Measurements from ENCODE around the gene PTPRD.
"Not testable (repeated sequence)": the region's sequence is repeated elsewhere in the genome, so short reads cannot be mapped to it uniquely, and the experiment has no call there.

PTPRD gene

DNA sequence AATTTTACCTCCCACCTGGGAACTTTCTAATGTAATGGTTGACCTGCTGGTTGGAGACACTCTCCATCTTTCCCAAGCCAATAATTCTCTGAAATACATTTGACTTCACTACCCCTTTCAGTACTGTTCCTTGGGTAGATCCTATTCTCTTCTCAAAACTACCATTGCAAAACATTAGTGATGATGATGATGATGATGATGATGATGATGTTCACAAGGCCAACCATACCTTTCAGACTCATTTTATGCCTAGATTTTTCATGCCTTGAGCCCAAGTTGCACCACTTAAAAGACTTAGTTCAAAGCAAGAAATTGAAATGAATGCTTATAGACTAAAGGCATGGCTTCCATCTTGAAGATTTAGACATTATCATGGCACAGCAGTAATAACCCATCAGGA lies 1672.2 kb downstream of the PTPRD start:
- no peak for DNase-seq (ENCODE audit: low read depth in 2 of 3, low spot score in 1 of 3)

DNA sequence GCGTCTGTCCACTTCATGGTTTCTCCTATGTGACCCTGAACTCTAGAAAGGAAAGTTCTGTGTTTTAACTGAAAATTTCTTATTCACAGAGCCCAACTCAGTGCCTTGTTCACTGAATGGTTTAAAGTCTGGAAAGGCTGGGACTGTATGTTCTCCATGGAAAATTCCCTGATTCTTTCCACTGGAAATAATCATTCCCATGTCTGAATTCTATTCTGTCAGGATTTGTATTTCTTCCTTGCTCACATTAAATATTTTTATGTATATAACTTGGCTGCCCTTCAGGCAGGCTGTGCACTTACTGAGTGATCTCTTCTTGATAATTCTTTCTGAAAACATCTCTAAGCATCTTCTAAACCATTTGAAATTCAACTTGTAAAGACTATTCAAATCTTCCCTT lies 1686.3 kb downstream of the PTPRD start:
- DNase-seq (ENCODE audit: low read depth in 2 of 3, low spot score in 1 of 3): no peak

DNA sequence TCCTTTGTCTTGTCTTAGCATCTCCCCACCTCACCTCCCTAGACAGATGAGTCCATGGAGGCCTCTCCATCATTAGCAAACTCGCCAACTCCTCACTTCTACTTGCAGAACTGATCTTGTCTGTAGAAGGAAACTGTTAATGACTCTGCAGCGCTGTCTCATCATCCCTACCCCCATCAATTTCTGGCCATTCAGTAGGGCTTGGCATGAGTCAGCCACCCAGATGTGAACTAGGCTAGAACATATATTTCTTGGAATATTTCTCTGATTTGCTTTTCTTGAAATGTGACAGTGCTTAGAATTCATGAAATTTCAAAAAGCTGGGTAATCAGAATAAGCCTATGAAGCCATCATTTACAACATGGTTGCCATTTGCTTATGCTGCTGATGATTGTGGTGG lies 1688.2 kb downstream of the PTPRD start:
- DNase-seq (ENCODE audit: low read depth in 2 of 3, low spot score in 1 of 3): no peak

DNA sequence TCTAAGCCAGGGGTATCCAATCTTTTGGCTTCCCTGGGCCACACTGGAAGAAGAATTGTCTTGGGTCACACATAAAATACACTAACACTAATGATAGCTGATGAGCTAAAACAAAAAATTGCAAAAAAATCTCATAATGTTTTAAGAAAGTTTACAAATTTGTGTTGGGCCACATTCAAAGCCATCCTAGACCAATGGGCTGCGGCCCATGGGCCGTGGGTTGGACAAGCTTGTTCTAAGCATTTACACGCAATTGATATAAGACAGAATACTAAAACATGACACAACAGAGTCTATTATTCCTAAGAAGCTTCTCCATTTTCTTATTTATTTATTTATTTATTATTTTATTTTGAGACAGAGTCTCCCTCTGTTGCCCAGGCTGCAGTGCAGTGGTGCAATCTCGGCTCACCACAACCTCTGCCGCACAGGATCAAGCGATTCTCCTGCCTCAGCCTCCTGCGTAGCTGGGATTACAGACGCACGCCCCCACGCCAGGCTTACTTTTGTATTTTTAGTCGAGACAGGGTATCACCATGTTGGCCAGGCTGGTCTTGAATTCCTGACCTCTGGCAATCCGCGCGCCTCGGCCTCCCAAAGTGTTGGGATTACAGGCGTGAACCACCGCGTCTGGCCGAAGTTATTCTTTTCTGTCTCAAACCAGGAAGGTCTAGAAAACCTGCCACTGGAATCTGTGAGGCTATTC lies 1692.2 kb downstream of the PTPRD start:
- DNase-seq (ENCODE audit: low read depth in 2 of 3, low spot score in 1 of 3): not testable (repeated sequence)

DNA sequence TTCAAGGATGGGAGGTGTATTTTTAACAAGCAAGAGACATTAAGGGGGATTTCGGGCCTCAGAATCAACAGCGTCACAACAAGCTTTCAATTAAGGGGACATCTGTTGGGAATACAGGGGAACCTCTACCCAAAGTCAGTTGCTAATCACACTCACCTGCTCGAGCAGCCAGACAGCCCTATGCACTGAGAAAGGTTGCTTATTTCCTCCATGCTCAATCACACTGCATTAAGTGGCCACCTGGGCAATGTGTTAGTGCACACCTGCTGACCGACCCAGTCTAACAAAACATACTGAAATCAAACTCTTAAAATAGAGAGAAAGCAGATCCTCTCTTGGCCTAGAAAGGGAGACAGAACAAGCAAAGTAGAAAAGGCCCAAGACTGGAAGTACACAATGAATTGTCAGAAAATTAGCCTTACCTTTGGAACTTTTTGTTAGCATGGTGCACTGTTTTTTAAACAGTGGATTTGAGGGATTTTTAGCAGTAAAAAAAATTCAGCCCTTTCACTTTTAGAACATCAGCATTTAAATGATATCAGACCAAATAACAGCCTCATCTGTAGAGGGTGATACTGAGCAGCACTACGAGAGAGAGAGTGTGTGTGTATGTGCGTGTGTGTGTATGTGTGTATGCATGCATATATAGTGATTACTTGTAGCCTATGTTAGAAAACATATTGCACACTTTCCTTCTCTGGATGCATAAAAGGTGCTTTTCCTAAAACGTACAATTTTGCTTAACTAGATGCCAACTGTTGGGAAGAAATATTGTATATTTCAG lies 1694.7 kb downstream of the PTPRD start:
- no peak for DNase-seq (ENCODE audit: low read depth in 2 of 3, low spot score in 1 of 3)

DNA sequence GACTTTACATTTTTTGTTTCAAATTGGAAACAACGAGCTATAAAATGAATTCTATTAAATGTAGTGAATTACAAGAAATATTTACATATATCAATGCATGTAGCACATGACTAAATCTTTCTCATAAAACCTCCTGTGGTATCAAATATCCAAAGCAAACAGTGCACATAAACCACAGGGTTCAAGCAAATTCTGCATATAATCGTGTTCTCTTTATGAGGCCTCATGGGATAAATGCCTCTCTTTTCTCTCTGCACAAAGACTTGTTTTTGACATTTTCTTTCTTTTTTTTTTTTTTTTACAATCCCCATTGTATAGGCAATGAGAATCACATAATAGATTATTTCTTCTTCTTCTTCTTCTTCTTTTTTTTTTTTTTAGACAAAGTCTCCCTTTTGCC lies 1696.0 kb downstream of the PTPRD start:
- no peak for DNase-seq (ENCODE audit: low read depth in 2 of 3, low spot score in 1 of 3)

DNA sequence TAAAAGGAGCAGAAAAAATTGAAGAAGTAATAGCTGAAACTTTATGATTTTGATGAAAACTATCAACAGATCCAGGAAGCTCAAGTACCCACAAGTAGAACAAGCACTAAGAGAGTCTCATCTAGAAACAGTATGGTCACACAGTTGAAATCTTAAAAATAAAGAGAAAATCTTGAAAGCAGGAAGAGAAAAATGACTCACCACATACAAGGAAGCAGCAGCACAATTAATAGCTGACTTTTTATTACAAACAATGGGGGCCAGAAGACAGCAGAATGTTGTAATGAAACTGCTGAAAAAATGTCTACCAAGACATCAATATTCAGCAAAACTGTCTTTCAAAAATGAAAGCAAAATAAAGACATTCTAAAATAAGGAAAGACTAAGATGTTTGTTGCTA lies 1704.9 kb downstream of the PTPRD start:
- no peak for DNase-seq (ENCODE audit: low read depth in 2 of 3, low spot score in 1 of 3)

DNA sequence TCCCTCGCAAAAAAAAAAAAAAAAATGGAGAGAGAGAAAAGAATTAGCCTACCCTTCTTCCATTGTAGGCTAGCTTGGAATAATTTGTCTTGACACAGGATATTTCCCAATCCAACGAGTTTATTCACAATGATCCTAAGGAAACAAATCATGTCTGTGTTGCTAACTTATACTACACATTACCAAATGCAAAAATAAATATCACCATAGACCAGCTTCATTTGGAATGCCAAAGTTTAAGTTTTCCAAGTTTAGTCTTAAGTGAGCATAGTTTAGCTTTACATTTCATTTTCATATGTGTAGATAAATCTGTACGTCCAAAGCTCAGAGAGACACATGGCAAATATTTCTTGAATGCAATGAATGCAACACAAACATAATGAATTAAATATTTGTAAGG lies 1707.1 kb downstream of the PTPRD start:
- no peak for DNase-seq (ENCODE audit: low read depth in 2 of 3, low spot score in 1 of 3)

DNA sequence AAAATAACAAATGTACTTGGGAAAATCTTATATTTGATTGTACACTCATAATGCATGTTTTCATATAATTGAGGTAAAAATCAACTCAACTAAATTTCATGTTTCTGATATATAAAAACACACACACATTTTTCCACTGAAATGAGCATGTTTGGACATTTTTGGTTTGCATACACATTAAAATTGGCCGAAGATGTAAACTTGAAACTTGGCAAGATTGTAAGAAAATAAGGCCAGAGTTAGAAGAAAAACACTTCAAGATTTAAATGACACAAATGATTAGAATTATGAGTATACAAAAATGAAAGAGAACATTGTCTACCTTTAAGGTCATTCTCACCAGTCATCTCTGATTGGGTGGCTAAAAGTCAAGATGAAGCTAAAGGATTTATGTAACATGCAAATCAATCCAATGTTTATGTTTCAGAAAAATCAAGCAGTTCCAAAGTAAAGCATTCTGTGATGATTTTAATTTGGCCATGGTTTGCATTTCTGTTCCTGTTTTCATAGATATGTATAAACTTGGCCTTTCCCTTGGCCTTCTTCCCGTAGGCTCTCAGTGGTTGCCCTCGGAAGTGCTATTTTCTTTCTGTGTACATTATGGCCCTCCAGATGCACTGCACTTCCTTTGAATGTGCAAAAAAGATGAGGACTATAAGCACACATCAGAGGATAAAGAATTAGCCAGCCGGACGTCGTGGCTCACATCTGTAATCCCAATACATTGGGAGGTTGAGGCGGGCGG lies 1707.9 kb downstream of the PTPRD start:
- no peak for DNase-seq (ENCODE audit: low read depth in 2 of 3, low spot score in 1 of 3)

DNA sequence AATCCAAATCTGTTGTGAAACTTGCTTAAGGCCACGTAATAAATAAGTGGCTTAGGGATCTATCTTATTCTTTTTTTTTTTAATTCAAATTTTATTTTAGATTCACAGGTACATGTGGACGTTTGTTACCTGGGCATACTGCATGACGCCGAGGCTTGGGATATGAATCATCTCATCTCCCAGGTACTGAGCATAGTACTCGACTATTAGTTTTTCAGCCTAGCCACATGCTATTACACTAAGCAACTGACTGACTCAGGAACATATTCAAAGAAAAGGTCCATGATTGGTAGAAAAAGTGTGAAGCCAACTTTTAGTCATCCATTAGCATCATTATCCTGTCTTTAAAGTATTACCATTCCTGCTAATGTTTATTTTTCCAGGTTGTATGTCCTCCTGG lies 1709.7 kb downstream of the PTPRD start:
- no peak for DNase-seq (ENCODE audit: low read depth in 2 of 3, low spot score in 1 of 3)

DNA sequence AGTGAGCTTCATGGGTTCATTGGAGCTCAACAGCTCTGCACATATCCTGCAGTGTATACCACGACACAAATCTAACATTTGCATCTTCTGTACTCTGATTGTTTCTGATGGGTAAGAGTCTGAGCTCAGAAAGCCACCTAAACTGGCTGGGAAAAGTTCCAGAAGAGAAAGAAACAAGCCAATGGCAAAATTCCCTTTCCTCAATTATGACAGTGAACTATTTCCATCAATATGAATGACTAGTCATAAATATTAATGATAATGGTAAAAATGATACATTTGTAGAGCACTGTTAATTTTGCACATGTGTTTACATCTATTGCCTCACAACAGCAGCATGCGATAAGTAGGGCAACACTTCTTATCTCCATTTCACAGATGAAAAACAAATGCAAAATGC lies 1711.7 kb downstream of the PTPRD start:
- DNase-seq (ENCODE audit: low read depth in 2 of 3, low spot score in 1 of 3): no peak

DNA sequence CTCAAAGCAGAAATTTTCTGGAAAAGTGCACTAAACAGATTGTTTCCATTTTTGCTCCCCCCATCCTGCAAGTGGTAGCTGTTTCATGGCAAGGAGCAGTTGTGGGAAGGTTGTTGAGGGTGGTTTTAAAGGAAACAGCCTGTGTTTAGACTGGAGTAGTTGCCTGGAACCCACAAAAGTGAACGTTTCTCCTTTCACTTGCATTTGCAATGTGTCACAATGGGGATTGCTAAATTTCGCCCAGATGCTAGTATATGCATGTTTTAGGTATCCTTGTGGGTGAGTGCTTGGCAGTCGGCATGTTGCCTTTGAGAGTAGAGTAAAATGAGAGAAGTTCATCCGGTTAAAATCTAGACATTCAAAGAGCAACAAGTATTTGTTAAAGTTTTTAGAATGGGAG lies 1713.3 kb downstream of the PTPRD start:
- DNase-seq (ENCODE audit: low read depth in 2 of 3, low spot score in 1 of 3): no peak

DNA sequence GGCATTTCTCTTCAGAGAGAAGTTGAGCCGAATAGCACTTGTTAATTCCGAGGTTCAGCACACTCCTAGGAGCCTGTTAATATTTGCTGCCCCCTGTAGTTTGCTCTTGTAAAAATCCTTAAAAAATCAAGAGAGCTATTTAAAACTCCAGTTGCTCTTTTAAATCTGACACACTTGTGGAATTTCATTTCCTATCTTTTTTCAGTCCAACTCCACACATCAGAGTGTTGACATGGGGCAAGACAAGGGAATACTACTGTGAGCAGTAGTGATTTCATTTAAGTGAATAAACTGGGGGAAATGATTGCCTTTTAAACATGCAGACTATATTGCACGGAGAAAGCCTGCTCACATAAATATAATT lies 1717.0 kb downstream of the PTPRD start:
- DNase-seq (ENCODE audit: low read depth in 2 of 3, low spot score in 1 of 3): no peak

DNA sequence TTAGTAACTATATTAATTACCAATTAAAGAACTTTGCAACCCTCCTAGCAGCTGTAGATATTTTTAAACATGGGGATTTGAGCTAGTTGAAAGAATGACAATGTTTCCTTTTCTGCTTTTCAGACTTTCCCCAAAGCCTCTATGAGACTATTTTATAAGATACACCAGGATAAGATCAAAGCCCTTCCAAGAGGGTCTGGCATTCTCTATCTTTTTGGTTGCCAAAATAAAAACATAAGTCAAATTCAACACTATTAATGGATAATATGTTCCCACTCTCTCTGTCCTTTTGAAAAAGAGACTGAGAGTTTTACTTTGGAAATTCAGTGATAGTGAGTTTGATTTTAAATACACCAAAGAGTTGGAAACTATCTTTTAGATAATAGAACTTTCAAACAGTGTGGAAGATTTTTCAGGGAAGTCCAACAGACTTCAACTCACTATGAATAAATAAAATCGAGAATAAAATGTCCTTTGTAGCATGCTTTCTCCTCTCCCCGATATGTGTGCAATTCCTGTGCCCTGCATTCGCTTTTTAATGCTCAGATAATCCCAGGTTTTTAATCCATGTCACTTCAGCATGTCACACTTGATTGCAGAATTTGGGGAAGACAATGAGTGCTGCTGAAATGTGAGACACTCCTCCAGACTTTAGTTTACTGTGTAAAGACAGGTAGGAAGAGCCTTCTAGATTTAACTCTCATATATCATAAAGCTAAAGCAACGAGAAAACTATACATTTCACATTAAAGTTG lies 1717.5 kb downstream of the PTPRD start:
- DNase-seq (ENCODE audit: low read depth in 2 of 3, low spot score in 1 of 3): no peak

DNA sequence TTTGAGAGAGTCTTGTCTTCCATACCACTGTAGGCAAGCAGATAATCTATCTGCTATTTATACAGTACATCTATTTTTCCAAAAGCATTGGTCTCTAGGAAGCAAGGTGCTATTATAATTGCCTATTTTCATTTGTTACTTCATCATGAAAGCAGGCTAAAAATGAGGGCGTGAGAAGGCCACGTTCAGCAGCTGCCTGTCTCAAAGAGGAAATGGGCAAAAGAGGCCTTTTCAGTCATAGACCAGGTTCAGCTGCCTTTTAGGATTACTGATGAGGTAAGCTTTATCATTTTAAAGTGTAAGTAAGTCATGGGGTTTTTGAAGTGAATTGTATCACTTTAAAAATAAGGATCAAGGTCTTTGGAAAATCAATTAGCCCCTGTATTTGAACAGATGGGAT lies 1722.1 kb downstream of the PTPRD start:
- no peak for DNase-seq (ENCODE audit: low read depth in 2 of 3, low spot score in 1 of 3)

DNA sequence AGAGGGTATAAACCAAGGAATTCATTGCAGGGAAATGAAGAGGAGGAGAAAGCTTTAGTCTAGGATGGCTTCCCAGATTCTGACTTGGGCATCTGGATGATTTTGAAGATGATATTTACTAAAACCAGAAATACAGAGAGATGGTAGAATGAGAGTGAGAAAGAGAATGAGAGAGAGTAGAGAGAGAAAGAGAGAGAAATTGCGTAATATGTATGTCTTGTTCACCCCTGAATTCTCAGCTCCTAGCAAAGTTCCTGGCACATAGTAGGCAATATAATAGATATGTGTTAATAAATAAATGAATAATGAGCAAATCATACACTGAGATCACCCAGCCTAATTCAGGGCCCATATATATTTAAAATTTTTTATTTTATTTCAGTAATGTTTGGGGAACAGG lies 1723.7 kb downstream of the PTPRD start:
- no peak for DNase-seq (ENCODE audit: low read depth in 2 of 3, low spot score in 1 of 3)

DNA sequence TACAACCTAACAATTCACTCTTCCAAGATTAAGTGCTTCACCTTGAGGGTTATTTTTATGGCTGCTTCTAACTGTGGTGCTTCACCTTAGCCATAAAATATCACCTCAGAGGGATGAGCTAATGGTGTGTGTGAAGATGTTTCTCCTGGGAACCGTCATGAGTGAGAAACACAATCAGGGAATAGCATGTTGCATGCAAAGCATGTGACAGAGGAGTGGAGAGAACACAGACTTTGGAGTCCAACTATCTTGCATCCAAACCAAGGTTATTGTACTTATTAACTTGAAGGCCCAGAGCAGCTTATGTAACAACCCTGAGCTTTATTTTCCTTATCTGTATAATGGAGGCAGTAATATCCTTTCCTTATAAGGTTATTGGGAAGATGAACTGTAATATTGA lies 1724.2 kb downstream of the PTPRD start:
- no peak for DNase-seq (ENCODE audit: low read depth in 2 of 3, low spot score in 1 of 3)

DNA sequence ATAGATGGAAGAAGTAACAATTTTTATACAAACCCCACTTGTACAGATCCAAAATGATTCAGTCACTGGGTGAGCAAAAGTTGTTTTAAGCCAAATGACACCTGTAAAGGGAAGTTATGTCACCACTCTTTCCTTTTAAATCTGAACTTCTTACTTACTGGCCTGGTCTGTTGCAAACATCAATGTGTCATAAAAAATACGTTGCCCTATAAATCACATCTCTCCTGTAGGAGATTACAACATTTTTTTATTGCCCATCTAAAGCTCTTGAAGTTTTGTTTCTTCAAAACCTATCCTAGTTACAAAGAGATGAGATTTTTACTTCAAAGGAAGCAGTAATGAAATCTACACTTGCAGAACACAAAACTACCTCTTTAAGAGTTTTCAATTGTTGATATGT lies 1725.4 kb downstream of the PTPRD start:
- no peak for DNase-seq (ENCODE audit: low read depth in 2 of 3, low spot score in 1 of 3)

DNA sequence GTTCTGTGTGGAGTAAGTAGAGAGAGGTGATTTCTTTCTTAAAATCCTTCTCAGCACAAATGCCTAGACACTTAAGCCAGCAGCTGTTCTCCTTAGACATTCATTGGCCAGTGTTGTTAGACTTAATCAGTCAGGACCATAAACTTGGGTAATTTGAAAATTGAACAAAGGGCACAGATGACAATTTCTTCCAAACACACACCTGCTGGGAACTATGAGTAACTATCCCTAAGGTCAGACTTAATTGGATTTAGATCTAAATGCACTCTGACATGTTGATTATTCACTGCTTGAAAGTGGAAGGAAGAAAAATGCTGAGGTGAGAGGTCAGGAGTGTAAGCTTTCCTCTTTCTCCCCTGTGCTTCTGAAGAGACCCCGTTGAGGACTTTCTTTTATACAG lies 1729.5 kb downstream of the PTPRD start:
- DNase-seq (ENCODE audit: low read depth in 2 of 3, low spot score in 1 of 3): no peak

DNA sequence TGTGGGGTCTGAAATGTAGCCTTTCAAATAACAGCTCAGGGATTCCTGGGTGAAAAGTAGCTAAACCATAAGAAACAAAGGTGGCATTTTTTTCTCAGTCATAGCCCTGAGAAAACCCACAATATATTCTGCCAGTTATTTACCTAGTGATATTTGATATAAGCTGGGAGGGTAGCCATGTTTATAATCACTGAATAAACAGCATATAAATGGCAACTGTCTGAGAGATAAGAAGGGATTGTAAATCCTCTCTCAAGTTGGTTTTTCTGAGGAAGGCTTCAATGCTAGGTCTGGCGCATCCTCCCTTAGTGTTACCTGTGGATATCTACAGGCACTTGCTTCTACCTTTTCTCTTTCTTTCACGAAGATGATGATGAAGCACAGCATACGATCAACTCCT lies 1732.7 kb downstream of the PTPRD start:
- DNase-seq (ENCODE audit: low read depth in 2 of 3, low spot score in 1 of 3): no peak

DNA sequence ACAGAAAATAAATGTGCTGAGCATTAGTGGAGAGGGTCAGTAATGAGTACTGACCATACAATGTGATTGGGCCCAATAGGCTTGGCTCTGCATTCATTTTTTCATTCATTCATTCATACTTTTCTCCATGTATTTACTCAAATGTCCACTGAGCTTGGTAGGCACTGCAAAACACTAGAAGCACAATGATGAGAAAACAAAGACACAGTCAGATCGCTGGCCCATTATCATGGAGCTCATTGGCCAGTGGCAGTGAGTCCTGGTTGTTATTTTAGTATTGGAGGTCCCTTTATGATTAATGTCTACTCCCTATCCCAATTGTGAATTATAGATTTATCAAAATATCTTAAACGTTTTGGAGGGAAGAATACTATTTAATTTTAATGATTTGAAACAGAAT lies 1733.5 kb downstream of the PTPRD start:
- no peak for DNase-seq (ENCODE audit: low read depth in 2 of 3, low spot score in 1 of 3)
